Liver (tissue), 9 donors: ENCODE data around the gene PLA2G4F. TPM values are rescaled to one million over a fixed set of nuclear protein-coding genes. Genes with fewer than 3 reads are reported as not detected.

Source experiments
- DNase-seq: peaks from one replicate; pipeline ENCODE4 v3.0.0-alpha.2; 2017; ENCODE audit warnings: low spot score
- H3K27ac ChIP-seq, 2 donors: one replicate each; pipeline ENCODE4 v1.7.0; 2013; ENCODE audit warnings: inconsistent platforms in 2 of 2, low read length in 2 of 2, control low read depth in 1 of 2, low read depth in 1 of 2, mild to moderate bottlenecking in 1 of 2
- H3K27me3 ChIP-seq, 4 donors: one replicate each; pipeline versions ENCODE4 v1.6.1 to v1.7.0; 2013; ENCODE audit warnings: low read length in 3 of 4, inconsistent platforms in 1 of 4, mild to moderate bottlenecking in 1 of 4, moderate library complexity in 1 of 4; ENCODE audit not compliant: control insufficient read depth in 4 of 4, insufficient read depth in 4 of 4
- H3K36me3 ChIP-seq, 4 donors: one replicate each; pipeline versions ENCODE4 v1.6.1 to v1.7.0; 2013; ENCODE audit warnings: low read length in 3 of 4, mild to moderate bottlenecking in 3 of 4, low read depth in 1 of 4, moderate library complexity in 1 of 4; ENCODE audit not compliant: control insufficient read depth in 4 of 4, insufficient read depth in 3 of 4
- H3K4me1 ChIP-seq, 4 donors: one replicate each; pipeline versions ENCODE4 v1.6.1 to v1.7.0; 2013; ENCODE audit warnings: low read length in 3 of 4, mild to moderate bottlenecking in 3 of 4, moderate library complexity in 1 of 4; ENCODE audit not compliant: control insufficient read depth in 4 of 4, insufficient read depth in 4 of 4
- H3K4me3 ChIP-seq, 3 donors: one replicate each; pipeline versions ENCODE4 v1.6.1 to v1.7.0; 2013; ENCODE audit warnings: low read length in 3 of 3, control low read depth in 1 of 3, low read depth in 1 of 3, mild to moderate bottlenecking in 1 of 3
- H3K9ac ChIP-seq, 2 donors: one replicate each; pipeline ENCODE4 v1.7.0; 2013; ENCODE audit warnings: low read length in 2 of 2, mild to moderate bottlenecking in 2 of 2, moderate library complexity in 2 of 2, control low read depth in 1 of 2, low read depth in 1 of 2
- H3K9me3 ChIP-seq, 4 donors: one replicate each; pipeline versions ENCODE4 v1.6.1 to v1.7.0; 2013; ENCODE audit warnings: low read length in 3 of 4; ENCODE audit not compliant: control insufficient read depth in 4 of 4
- EGR1 ChIP-seq, 2 donors: IDR thresholded peaks; 2 replicates each; pipeline ENCODE4 v1.6.1; 2016 to 2018; ENCODE audit warnings: antibody characterized with exemption in 2 of 2, low read depth in 2 of 2
- FOXA1 ChIP-seq: IDR thresholded peaks from 2 replicates; pipeline ENCODE4 v1.6.1; 2016; ENCODE audit warnings: antibody characterized with exemption
- NR2F2 ChIP-seq: IDR thresholded peaks from 2 replicates; pipeline ENCODE4 v1.6.1; 2016; ENCODE audit warnings: antibody characterized with exemption
- RXRA ChIP-seq, 2 donors: IDR thresholded peaks; 2 replicates each; pipeline ENCODE4 v1.6.1; 2017 to 2018; ENCODE audit warnings: antibody characterized with exemption in 2 of 2, mild to moderate bottlenecking in 1 of 2
- SP1 ChIP-seq: IDR thresholded peaks from 2 replicates; pipeline ENCODE4 v1.6.1; 2018; ENCODE audit warnings: antibody characterized with exemption, mild to moderate bottlenecking
- YY1 ChIP-seq: IDR thresholded peaks from 2 replicates; pipeline ENCODE4 v1.6.1; 2016; ENCODE audit warnings: antibody characterized with exemption, mild to moderate bottlenecking
- WGBS: extraction: QIAGEN DNeasy Blood & Tissue Kit; methylation state at CpG from one replicate; pipeline ENCODE4 v1.1.7; 2013; 5-methylcytosine and 5-hydroxymethylcytosine counted together
- polyA plus RNA-seq, 2 donors: library from polyadenylated mRNA; stranded (reverse) in 1 of 2; unstranded in 1 of 2; fragments of 200-250 nt in 1 of 2; fragments of >200 nt in 1 of 2; fragmentation: Nextera tagmentation in 1 of 2; extraction: Ambion mirVana in 1 of 2; gene quantifications; one replicate each; pipeline versions ENCODE4 v1.2.1 to v1.2.3, GENCODE V29; 2013 to 2015
- total RNA-seq, 2 donors: library from RNA; depleted of rRNA; stranded (reverse); fragments of >200 nt; gene quantifications; one replicate each; pipeline ENCODE4 v1.2.3, GENCODE V29; 2014
- TF ChIP-seq, protein P1 (sequence below): IDR thresholded peaks from 2 replicates; pipeline ENCODE4 v1.6.1; 2016; ENCODE audit warnings: antibody characterized with exemption
- TF ChIP-seq, protein P2 (sequence below): IDR thresholded peaks from 2 replicates; pipeline ENCODE4 v1.6.1; 2016; ENCODE audit warnings: antibody characterized with exemption, mild to moderate bottlenecking
- TF ChIP-seq, protein P3 (sequence below): IDR thresholded peaks from 2 replicates; pipeline ENCODE4 v1.6.1; 2016; ENCODE audit warnings: antibody characterized with exemption
- donor health status: healthy.
- donor health status: healthy.
- donor health status: healthy.
- donor health status: healthy.
- donor health status: healthy.

Gene PLA2G4F
- total and polyA plus RNA-seq, 4 donors = not detected

DNA sequence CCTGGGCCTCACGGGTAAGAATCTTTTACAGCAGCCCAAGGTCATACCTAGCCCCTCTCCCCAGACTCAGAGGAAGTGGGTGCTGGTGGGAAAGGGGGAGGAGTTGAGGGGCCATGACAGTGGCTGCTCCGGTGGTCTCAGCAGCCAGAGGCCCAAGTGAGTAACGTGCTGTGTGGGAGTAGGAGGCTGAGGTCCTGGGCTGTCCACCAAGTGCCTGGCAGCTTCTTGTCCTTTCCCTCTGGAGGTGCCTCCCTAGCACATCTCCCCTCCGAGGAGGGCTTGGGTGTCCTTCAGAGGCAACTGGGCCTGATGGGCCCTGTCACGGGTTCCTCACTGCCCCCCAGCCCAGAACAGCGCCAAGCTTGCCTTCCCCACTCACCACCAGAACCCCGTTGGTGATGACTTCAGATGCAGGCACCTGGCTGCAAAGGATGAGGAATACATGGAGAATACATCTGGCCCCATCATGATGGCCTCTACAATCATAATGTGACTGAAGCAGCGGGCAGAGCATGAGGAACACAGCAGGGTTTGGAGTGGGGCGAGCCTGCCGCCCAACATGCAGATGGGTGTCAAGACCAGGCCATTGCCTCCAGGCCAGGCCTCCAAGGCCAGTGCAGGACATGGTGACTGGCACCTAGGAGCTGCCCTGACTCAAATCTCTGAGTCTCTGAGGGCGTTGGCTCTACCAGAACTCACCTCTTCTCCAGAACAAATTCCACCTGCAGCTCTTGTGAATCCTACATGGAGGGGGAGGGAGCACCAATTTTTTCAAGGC lies 3.3 kb downstream of the PLA2G4F start:
- no peaks in the 10 kb centered on the region for H3K36me3 ChIP-seq
- H3K27ac ChIP-seq = no peak overlapping the region
- DNase-seq = no peak
- H3K9me3 ChIP-seq = no peaks in the 10 kb centered on the region
- H3K27me3 ChIP-seq = no peaks in the 10 kb centered on the region
- no peak overlapping the region for H3K4me3 ChIP-seq
- no peak overlapping the region for H3K9ac ChIP-seq
- WGBS = 90% methylated on average over 11 of the region's 11 CpGs
- H3K4me1 ChIP-seq = no peaks in the 10 kb centered on the region
- TF ChIP-seq SP1 (no peak), NR2F2 (no peak), EGR1 (IDR thresholded peaks at IDR 0.05; ENCODE audit: low read depth in 2 of 2) (no peak), FOXA1 (no peak), RXRA (IDR thresholded peaks at IDR 0.05) (no peak), YY1 (no peak)
- TF ChIP-seq, protein P1, sequence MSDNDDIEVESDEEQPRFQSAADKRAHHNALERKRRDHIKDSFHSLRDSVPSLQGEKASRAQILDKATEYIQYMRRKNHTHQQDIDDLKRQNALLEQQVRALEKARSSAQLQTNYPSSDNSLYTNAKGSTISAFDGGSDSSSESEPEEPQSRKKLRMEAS = no peak
- TF ChIP-seq, protein P2, sequence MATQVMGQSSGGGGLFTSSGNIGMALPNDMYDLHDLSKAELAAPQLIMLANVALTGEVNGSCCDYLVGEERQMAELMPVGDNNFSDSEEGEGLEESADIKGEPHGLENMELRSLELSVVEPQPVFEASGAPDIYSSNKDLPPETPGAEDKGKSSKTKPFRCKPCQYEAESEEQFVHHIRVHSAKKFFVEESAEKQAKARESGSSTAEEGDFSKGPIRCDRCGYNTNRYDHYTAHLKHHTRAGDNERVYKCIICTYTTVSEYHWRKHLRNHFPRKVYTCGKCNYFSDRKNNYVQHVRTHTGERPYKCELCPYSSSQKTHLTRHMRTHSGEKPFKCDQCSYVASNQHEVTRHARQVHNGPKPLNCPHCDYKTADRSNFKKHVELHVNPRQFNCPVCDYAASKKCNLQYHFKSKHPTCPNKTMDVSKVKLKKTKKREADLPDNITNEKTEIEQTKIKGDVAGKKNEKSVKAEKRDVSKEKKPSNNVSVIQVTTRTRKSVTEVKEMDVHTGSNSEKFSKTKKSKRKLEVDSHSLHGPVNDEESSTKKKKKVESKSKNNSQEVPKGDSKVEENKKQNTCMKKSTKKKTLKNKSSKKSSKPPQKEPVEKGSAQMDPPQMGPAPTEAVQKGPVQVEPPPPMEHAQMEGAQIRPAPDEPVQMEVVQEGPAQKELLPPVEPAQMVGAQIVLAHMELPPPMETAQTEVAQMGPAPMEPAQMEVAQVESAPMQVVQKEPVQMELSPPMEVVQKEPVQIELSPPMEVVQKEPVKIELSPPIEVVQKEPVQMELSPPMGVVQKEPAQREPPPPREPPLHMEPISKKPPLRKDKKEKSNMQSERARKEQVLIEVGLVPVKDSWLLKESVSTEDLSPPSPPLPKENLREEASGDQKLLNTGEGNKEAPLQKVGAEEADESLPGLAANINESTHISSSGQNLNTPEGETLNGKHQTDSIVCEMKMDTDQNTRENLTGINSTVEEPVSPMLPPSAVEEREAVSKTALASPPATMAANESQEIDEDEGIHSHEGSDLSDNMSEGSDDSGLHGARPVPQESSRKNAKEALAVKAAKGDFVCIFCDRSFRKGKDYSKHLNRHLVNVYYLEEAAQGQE = no peak
- TF ChIP-seq, protein P3, sequence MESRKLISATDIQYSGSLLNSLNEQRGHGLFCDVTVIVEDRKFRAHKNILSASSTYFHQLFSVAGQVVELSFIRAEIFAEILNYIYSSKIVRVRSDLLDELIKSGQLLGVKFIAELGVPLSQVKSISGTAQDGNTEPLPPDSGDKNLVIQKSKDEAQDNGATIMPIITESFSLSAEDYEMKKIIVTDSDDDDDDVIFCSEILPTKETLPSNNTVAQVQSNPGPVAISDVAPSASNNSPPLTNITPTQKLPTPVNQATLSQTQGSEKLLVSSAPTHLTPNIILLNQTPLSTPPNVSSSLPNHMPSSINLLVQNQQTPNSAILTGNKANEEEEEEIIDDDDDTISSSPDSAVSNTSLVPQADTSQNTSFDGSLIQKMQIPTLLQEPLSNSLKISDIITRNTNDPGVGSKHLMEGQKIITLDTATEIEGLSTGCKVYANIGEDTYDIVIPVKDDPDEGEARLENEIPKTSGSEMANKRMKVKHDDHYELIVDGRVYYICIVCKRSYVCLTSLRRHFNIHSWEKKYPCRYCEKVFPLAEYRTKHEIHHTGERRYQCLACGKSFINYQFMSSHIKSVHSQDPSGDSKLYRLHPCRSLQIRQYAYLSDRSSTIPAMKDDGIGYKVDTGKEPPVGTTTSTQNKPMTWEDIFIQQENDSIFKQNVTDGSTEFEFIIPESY = no peak

DNA sequence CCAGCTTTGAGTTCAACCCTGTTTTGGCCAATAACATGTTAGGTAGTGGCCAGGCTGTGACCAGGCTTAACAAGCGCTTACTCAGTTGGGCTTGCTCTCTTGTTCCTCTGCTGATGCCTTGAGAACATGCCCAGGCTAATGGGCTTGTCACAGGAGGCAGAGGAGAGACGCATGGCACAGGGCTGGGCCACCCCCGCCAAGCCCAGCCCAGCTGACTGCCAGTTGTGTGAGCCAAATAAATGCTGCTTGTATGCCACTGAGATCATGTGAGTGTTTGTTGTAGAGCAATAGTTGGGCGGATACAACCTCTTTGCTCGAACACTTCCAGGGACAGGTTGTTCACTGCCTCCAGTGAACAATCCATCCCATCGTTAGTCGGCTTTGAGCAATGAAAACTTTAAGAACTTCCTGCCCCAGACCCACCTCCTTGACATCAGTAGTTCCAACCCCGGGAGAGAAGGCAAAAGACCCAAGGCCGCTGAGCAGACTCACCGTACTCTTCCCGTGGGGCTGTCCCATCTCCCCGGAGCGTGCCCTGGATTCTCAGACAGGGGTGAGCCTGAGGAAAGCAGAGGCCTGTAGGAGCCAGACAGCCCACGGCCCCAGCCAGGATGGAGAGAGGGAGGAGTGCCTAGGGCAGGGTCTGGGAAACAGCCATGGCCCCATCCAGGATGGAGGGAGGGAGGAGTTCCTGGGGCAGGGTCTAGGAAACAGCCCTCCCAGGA lies 4.1 kb downstream of the PLA2G4F start:
- no peaks in the 10 kb centered on the region for H3K9me3 ChIP-seq
- WGBS = 90% methylated on average over 14 of the region's 14 CpGs
- no peak overlapping the region for H3K4me3 ChIP-seq
- no peaks in the 10 kb centered on the region for H3K4me1 ChIP-seq
- H3K27me3 ChIP-seq = no peaks in the 10 kb centered on the region
- TF ChIP-seq, protein P2 = no peak
- no peak overlapping the region for H3K27ac ChIP-seq
- H3K9ac ChIP-seq = no peak overlapping the region
- H3K36me3 ChIP-seq = no peaks in the 10 kb centered on the region
- no peak for DNase-seq
